GM19238 (cell line): ENCODE measurements around the gene TPSG1.
"Not testable (repeated sequence)": the region's sequence is repeated elsewhere in the genome, so short reads cannot be mapped to it uniquely, and the experiment has no call there.

Experiments used
- DNase-seq: peaks from one replicate; pipeline ENCODE4 v3.0.0; 2011; ENCODE audit warnings: low spot score; ENCODE audit not compliant: insufficient read length

TPSG1 gene

GRCh38 chr16:1195393-1195666, 29.7 kb downstream of the TPSG1 start:
- DNase-seq, result no peak

DNA sequence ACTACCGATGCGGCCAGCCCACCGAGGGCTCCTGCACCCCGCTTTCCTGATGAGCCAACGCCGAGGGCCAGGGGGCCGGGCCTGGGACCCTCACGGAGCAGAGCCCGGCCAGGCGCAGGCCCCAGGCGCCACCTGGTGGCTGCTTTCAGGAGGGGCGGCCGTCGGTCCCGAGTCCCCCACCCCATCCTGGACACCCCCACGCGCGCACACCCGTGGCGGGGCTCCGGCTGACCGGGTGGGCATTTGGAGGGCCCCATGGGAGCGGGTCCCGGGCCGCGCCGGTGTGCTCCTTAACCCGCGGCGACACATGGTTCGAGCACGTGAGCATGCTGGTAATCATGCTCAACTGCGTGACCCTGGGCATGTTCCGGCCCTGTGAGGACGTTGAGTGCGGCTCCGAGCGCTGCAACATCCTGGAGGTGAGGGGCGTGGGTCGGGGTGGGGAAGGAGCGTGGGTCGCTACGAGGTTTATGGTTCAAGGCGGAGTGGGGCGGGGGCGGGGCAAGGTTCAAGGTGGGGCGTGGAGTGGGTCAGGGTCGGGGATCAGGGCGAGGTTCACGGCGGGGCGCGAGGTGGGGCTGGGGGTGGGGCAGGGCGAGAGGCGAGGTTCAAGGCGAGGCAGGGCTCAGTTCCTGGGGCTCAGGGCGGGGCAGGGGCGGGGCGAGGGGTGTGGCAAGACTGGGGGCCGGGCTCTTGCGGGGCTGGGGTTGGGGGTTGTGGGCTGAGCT, 30.2 kb downstream of the TPSG1 start:
- no peak for DNase-seq

GRCh38 chr16:1193825-1194581, 31.1 kb downstream of the TPSG1 start:
- no peak for DNase-seq

GRCh38 chr16:1193143-1193824, 31.8 kb downstream of the TPSG1 start:
- DNase-seq, result no peak

GRCh38 chr16:1192384-1193073, 32.5 kb downstream of the TPSG1 start:
- no peak for DNase-seq

DNA sequence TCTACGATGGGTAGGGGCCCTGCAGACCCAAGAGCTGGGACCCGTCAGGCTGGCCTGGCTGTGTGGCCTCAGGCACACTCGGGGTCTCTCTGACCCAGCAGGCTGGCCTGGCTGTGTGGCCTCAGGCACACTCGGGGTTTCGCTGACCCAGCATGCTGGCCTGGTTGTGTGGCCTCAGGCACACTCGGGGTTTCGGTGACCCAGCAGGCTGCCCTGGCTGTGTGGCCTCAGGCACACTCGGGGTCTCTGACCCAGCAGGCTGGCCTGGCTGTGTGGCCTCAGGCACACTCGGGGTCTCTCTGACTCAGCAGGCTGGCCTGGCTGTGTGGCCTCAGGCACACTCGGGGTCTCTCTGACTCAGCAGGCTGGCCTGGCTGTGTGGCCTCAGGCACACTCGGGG, 34.3 kb downstream of the TPSG1 start:
- not testable (repeated sequence) for DNase-seq

DNA sequence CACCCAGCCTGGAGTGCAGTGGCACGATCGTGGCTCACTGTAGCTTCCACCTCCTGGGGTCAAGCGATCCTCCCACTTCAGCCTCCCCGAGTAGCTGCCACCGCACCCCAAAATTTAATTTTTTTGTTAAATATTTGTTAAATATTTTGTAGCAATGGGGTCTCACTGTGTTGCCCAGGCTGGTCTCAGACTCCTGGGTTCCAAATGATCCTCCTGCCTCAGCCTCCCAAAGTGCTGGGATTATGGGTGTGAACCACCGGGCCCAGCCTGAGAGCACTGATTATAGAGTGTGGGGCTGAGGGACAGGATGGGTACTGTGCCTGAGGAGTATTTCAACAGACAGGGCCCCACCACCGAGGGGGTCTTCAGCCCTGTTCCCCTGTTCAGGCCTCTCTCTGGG, 35.6 kb downstream of the TPSG1 start:
- DNase-seq, result no peak

GRCh38 chr16:1188432-1189189, 36.5 kb downstream of the TPSG1 start:
- DNase-seq, result peak; percentile 52

GRCh38 chr16:1185460-1186207, 39.4 kb downstream of the TPSG1 start:
- not testable (repeated sequence) for DNase-seq

DNA sequence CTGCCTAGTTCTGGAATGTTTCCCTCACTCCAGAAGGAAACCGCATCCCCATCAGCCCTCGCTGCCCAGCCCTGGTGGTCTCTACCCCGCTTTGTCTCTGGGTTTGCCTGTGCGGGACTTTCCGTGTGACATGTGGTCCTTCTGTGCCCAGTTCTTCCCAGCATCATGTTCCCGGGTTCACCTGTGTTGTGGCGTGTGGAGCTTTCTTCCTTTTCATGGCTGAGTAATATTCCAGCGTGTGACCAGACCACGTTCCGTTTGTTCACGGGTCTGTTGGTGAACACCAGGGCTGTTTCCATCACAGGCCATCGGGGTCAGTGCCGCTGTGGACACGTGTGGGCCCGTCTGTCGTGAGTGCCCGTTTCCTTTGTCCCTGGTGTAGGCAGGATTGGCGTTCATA, 40.1 kb downstream of the TPSG1 start:
- no peak for DNase-seq

- DNase-seq, result no peak
Observed at GRCh38 chr16:1184156-1184868, 40.8 kb downstream of the TPSG1 start.

GRCh38 chr16:1182950-1183907, 41.8 kb downstream of the TPSG1 start:
- DNase-seq, result no peak

DNA sequence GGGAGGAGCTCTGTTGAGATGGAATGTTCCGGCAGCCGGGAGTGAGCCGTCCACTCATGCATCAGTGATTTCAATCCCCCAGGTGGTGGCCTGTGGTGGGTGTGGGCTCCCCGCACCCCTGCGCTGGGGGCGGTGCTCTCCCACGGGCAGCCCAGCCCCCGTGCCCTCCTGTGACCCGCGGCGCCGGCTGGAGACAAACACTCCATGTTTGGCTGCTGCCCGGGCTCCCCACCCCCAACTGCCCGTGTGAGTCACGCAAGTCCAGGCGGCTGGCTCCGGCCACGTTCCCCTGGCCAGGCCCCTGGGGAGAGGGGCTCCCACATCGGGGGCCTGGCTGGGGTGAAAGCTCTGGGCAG, 42.8 kb downstream of the TPSG1 start:
- no peak for DNase-seq

DNA sequence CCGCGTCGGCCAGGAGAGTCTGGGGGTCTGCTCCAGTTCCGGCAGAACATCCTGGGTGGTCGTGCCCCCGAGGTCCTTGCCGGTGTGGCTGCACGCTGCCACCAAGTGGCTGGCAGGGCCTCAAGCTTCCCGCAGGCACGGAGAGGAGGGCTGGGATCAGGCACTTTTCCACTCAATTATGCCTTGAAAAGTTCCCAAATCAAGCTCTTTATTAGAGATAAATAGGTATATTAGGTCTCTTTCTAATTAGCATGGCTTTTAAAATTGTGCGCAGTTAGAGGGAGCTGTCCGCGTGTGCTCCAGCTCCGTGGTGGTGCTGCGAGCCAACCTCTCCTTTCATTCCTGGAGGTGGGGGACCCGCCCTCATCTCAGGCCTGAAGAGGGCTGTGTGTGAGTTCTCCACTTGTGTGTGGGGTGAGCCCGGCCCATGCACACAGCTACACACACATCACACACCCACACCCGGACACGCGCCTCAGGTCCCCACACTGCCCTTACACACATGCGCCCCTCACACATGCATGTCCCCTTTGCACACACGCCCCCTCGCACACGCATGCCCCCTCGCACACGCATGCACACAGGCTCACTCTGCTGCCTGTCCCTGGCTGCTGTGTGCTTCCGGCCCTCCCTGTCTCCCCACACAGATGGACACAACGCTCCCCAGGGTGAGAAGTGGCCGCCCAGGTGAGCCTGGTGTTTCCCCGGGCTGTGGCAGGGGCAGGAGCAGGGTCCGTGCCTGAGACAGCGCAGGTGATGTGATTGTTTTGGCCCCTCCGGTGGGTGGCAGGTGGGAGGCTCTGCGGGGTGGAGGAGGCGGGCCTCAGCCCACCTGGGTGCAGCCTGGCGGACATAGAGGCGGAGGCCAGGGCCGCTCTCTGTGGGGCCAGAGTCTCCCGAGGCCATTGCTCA, 43.4 kb downstream of the TPSG1 start:
- DNase-seq, result no peak

GRCh38 chr16:1180549-1181403, 44.3 kb downstream of the TPSG1 start:
- no peak for DNase-seq

DNA sequence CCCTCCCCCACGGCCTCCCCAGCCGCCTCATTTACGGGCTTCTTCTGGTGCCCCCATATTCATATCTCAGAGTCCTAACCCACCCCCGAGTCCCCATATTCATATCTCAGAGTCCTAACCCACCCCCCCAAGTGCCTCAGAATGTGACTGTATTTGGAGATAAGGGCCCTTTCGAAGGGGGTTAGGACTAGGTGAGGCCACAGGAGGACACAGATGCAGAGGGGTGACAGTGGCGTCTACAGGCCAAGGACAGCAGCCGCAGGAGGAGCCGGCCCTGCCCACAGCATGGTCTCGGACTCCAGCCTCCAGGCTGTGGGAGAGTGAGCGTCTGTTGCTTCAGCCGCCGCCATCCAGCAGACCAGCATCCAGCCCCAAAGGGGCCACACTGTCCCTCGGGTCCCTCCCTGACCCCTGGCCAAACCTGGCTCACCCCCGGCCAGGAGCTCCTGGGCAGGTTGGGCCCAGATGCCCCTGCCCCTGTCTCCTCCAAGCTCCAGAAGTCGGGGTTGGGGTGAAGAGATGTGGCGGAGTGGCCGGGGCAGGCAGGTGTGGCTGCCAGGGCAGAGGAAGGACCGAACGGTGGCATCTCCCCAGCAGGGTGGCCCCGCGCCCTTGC, 46.7 kb downstream of the TPSG1 start:
- DNase-seq, result no peak
